HG03575 (cell line): Measurements from ENCODE around the gene FRMD4A.
"Not testable (repeated sequence)": the region's sequence is repeated elsewhere in the genome, so short reads cannot be mapped to it uniquely, and the experiment has no call there.

Source experiments
- ATAC-seq: cut with Tn5 transposase; IDR thresholded peaks from one replicate; pipeline ENCODE4 v1.9.1; 2021; ENCODE audit not compliant: unreplicated experiment, insufficient number of reproducible peaks, low FRiP score; ENCODE audit errors: extremely low read depth

FRMD4A gene

GRCh38 chr10:14205233-14205632, 125.5 kb downstream of the FRMD4A start:
- no peak for ATAC-seq

- no peak for ATAC-seq
Observed at GRCh38 chr10:14200698-14201544, 129.8 kb downstream of the FRMD4A start.

GRCh38 chr10:14199098-14199497, 131.6 kb downstream of the FRMD4A start:
- ATAC-seq, result not testable (repeated sequence)

- no peak for ATAC-seq
Observed at GRCh38 chr10:14198078-14198477, 132.6 kb downstream of the FRMD4A start.

- ATAC-seq, result no peak
Observed at GRCh38 chr10:14196113-14196512, 134.6 kb downstream of the FRMD4A start.

GRCh38 chr10:14195433-14195832, 135.3 kb downstream of the FRMD4A start:
- ATAC-seq, result no peak

GRCh38 chr10:14192746-14193145, 138.0 kb downstream of the FRMD4A start:
- no peak for ATAC-seq

GRCh38 chr10:14191871-14192270, 138.9 kb downstream of the FRMD4A start:
- ATAC-seq, result no peak

GRCh38 chr10:14191407-14191806, 139.3 kb downstream of the FRMD4A start:
- ATAC-seq, result no peak

- ATAC-seq, result no peak
Observed at GRCh38 chr10:14190702-14191101, 140.0 kb downstream of the FRMD4A start.

- ATAC-seq, result no peak
Observed at GRCh38 chr10:14186245-14186644, 144.5 kb downstream of the FRMD4A start.

- peak; percentile 60 for ATAC-seq
Observed at GRCh38 chr10:14185316-14186045, 145.2 kb downstream of the FRMD4A start.

- ATAC-seq, result peak; percentile 38
Observed at GRCh38 chr10:14184841-14185315, 145.8 kb downstream of the FRMD4A start.

- ATAC-seq, result no peak
Observed at GRCh38 chr10:14182781-14183180, 147.9 kb downstream of the FRMD4A start.

- no peak for ATAC-seq
Observed at GRCh38 chr10:14181567-14181936, 149.2 kb downstream of the FRMD4A start.

GRCh38 chr10:14180911-14181566, 149.7 kb downstream of the FRMD4A start:
- no peak for ATAC-seq

- ATAC-seq, result no peak
Observed at GRCh38 chr10:14179251-14179650, 151.5 kb downstream of the FRMD4A start.

GRCh38 chr10:14173706-14174594, 156.8 kb downstream of the FRMD4A start:
- ATAC-seq, result no peak

- ATAC-seq, result no peak
Observed at GRCh38 chr10:14173391-14173705, 157.4 kb downstream of the FRMD4A start.
